Glutamatergic neuron (in vitro differentiated cells): ENCODE data around the gene ZBED6. TPM values are rescaled to one million over a fixed set of nuclear protein-coding genes. Genes with fewer than 3 reads are reported as not detected.

Experiments
- DNase-seq: peaks from one replicate; pipeline ENCODE4 v3.0.0; 2022
- H3K27ac Mint-ChIP-seq: one replicate; pipeline ENCODE4 v1.8.0; 2020; ENCODE audit warnings: mild to moderate bottlenecking, mixed read lengths, inconsistent platforms; ENCODE audit not compliant: unreplicated experiment
- H3K27me3 Mint-ChIP-seq: one replicate; pipeline ENCODE4 v1.8.0; 2020; ENCODE audit warnings: mild to moderate bottlenecking, moderate library complexity, mixed read lengths, inconsistent platforms; ENCODE audit not compliant: unreplicated experiment
- H3K36me3 Mint-ChIP-seq: one replicate; pipeline ENCODE4 v1.8.0; 2020; ENCODE audit warnings: mild to moderate bottlenecking, mixed read lengths, inconsistent platforms; ENCODE audit not compliant: unreplicated experiment
- H3K4me1 Mint-ChIP-seq: one replicate; pipeline ENCODE4 v1.8.0; 2020; ENCODE audit warnings: mild to moderate bottlenecking, low read depth, mixed read lengths, inconsistent platforms; ENCODE audit not compliant: unreplicated experiment
- H3K4me3 Mint-ChIP-seq: one replicate; pipeline ENCODE4 v1.8.0; 2020; ENCODE audit warnings: mild to moderate bottlenecking, mixed read lengths, inconsistent platforms; ENCODE audit not compliant: unreplicated experiment
- H3K9me3 Mint-ChIP-seq: one replicate; pipeline ENCODE4 v1.8.0; 2020; ENCODE audit warnings: mild to moderate bottlenecking, moderate library complexity, mixed read lengths, inconsistent platforms; ENCODE audit not compliant: unreplicated experiment
- total RNA-seq: library from RNA; stranded (reverse); fragmentation: NEBNext Ultra II Directional; extraction: Animal tissue kit (Norgen Biotek cat#: 25700); gene quantifications from one replicate; pipeline ENCODE4 v1.2.1, GENCODE V29; 2021; ENCODE audit not compliant: unreplicated experiment
- TF ChIP-seq, protein P1 (sequence below): fragments of 200-600 bp; sonication (generic); IDR thresholded peaks from one replicate; pipeline ENCODE4 v1.5.0; 2021; ENCODE audit not compliant: partially characterized antibody, unreplicated experiment

Gene ZBED6
- total RNA-seq, 1 donor from 2014 or later, result 23.3 TPM

DNA sequence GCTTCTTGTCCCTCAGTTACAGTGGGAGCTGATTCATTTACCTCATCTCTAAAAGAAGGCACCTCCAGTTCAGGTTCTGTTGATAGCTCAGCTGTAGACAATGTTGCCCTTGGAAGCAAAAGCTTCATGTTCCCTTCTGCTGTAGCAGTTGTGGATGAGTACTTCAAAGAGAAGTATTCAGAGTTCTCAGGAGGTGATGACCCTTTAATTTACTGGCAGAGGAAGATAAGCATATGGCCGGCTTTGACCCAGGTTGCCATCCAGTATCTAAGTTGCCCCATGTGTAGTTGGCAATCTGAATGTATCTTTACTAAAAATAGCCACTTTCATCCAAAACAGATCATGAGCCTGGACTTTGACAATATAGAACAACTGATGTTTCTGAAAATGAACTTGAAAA, 4.5 kb downstream of the ZBED6 start:
- Mint-ChIP-seq H3K36me3 (peaks cover 10% of the 10 kb centered on the region), H3K9me3 (peaks cover 6% of the 10 kb centered on the region), H3K4me3 (no peak overlapping the region), H3K4me1 (peaks cover 11% of the 10 kb centered on the region), H3K27me3 (peaks cover 9% of the 10 kb centered on the region), H3K27ac (no peak overlapping the region)
- no peak for DNase-seq
- TF ChIP-seq, protein P1, sequence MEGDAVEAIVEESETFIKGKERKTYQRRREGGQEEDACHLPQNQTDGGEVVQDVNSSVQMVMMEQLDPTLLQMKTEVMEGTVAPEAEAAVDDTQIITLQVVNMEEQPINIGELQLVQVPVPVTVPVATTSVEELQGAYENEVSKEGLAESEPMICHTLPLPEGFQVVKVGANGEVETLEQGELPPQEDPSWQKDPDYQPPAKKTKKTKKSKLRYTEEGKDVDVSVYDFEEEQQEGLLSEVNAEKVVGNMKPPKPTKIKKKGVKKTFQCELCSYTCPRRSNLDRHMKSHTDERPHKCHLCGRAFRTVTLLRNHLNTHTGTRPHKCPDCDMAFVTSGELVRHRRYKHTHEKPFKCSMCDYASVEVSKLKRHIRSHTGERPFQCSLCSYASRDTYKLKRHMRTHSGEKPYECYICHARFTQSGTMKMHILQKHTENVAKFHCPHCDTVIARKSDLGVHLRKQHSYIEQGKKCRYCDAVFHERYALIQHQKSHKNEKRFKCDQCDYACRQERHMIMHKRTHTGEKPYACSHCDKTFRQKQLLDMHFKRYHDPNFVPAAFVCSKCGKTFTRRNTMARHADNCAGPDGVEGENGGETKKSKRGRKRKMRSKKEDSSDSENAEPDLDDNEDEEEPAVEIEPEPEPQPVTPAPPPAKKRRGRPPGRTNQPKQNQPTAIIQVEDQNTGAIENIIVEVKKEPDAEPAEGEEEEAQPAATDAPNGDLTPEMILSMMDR, result no peak

DNA sequence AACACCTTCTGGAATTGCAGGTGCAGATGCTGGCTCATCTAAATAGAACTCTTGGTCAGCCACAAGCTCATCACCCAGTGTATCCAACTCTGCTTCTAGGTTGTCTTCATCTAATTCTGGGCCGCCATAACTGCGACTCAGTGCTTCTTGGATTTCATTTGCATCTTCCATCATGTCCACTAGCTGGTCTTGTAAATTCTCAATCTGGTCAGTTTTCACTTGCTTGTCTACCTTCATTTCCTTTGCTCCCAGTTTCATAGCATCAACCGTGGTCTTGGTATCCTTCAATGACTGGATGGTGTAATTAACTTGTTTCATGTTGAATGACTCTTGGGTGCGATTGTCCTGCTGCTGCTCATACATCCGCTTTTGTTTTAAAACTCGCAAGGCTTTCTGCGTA, 10.3 kb downstream of the ZBED6 start:
- TF ChIP-seq, protein P1, result no peak
- no peaks in the 10 kb centered on the region for H3K4me1 Mint-ChIP-seq
- H3K4me3 Mint-ChIP-seq, result no peak overlapping the region
- no peaks in the 10 kb centered on the region for H3K9me3 Mint-ChIP-seq
- no peak overlapping the region for H3K27ac Mint-ChIP-seq
- H3K36me3 Mint-ChIP-seq, result peaks cover 5% of the 10 kb centered on the region
- no peak for DNase-seq
- peaks cover 2% of the 10 kb centered on the region for H3K27me3 Mint-ChIP-seq

GRCh38 chr1:203807196-203807595, 11.8 kb downstream of the ZBED6 start:
- H3K36me3 Mint-ChIP-seq, result peaks cover 5% of the 10 kb centered on the region
- no peak overlapping the region for H3K4me3 Mint-ChIP-seq
- no peaks in the 10 kb centered on the region for H3K4me1 Mint-ChIP-seq
- DNase-seq, result no peak
- no peaks in the 10 kb centered on the region for H3K9me3 Mint-ChIP-seq
- no peak overlapping the region for H3K27ac Mint-ChIP-seq
- TF ChIP-seq, protein P1, result no peak
- H3K27me3 Mint-ChIP-seq, result peaks cover 2% of the 10 kb centered on the region

GRCh38 chr1:203813581-203814341, 18.3 kb downstream of the ZBED6 start:
- Mint-ChIP-seq H3K4me1 (no peaks in the 10 kb centered on the region), H3K27ac (no peak overlapping the region), H3K36me3 (peaks cover 5% of the 10 kb centered on the region), H3K9me3 (no peaks in the 10 kb centered on the region), H3K27me3 (no peaks in the 10 kb centered on the region), H3K4me3 (no peak overlapping the region)
- no peak for DNase-seq
- TF ChIP-seq, protein P1, result no peak

DNA sequence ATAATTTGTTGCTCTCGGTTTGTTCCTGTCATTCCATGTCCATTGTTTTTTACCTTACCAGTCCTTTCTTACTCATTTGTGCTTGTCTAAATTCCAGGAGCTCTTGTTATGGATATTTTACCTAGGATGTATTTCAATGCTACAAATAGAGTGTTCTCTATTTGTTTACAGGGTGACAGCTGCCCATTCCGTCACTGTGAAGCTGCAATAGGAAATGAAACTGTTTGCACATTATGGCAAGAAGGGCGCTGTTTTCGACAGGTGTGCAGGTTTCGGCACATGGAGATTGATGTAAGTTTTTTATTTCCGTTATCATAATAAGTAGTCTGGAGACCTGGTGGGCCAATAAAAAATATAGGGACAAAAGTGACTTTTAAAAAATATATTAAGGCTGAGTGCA, 23.0 kb downstream of the ZBED6 start:
- no peak for DNase-seq
- Mint-ChIP-seq H3K4me1 (peaks cover 11% of the 10 kb centered on the region), H3K27ac (no peak overlapping the region), H3K27me3 (peaks cover 2% of the 10 kb centered on the region), H3K9me3 (no peaks in the 10 kb centered on the region), H3K36me3 (peaks cover 17% of the 10 kb centered on the region), H3K4me3 (no peak overlapping the region)
- TF ChIP-seq, protein P1, result no peak
